ENCODE measurements around the gene PRIM1. TPM values are rescaled to one million over a fixed set of nuclear protein-coding genes. Genes with fewer than 3 reads are reported as not detected.
A peak's percentile ranks its signal among the peaks of the same experiment; 100 is the strongest.

Gene PRIM1
- total and polyA plus RNA-seq, 3 experiments from 2014 or later = 39.6 to 80.5 (median 79.1) TPM

DNA sequence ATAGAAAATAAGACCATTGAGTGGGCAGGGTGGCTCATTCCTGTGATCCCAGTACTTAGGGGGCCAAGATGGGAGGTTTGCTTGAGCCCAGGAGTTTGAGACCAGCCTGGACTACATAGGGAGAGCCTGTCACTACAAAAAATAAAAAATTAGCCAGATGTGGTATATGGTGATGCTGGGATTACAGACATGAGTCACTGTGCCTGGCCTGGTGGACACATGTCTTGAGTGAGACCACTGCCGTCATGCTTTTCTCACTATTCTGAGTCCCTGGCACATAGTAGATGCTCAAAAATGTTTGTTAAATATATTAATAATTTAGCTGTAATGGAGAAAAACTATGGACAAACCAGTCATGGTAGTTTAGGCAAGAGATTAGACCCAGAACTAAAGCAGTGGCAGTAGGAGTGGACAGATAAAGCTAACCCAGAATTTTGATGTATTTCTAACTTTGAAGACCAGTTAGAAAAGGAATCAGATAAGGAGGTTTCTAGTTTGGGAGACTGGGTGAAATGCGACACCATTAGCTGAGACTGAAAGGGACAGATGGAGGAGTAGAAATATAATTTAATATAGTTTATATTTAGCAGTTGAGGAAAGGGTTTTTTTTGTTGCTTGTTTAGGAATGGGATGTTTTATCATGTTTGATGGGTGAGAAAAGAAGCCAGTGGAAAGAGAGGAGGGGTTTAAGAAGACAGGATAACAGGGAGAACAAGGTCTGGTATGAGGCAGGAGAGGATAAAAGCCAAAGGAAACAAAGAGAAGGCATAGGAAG, 56.6 kb downstream of the PRIM1 start:
- CTCF ChIA-PET = no interaction called here
- Mint-ChIP-seq H3K9me3 (no peaks in the 10 kb centered on the region), H3K27ac (peak overlapping the region in 3 of 8 donors; percentile 22 to 77 (median 45)), H3K4me3 (no peak overlapping the region), H3K4me1 (no peaks in the 10 kb centered on the region), H3K27me3 (no peaks in the 10 kb centered on the region), H3K36me3 (no peaks in the 10 kb centered on the region)
- no peak for DNase-seq
- Histone ChIP-seq H3K27ac (ENCODE audit: low read depth, low read length) (peak overlapping the region; percentile 47), H3K4me3 (ENCODE audit: low read length) (no peak overlapping the region), H3K27me3 (ENCODE audit: insufficient read depth, low read length, poor library complexity, severe bottlenecking) (no peaks in the 10 kb centered on the region), H3K9me3 (ENCODE audit: low read length) (no peaks in the 10 kb centered on the region), H3K36me3 (ENCODE audit: insufficient read depth, low read length) (no peaks in the 10 kb centered on the region), H3K4me1 (ENCODE audit: insufficient read depth, low read length) (no peaks in the 10 kb centered on the region)
- POLR2A ChIA-PET = no interaction called here

DNA sequence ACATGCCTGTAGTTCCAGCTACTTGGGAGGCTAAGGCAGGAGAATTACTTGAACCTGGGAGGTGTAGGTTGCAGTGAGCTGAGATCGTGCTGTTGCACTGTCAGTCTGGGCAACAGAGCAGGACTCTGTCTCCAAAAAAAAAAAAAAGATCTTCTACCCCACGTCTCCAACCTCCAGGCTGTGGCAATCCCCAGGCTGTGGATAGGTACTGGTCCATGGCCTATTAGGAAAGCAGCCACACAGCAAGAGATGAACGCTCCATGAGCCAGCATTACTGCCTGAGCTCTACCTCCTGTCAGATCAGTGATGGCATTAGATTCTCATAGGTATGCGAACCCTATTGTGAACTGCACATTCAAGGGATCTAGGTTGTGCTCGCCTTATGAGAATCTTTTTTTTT, 58.0 kb downstream of the PRIM1 start:
- Histone ChIP-seq H3K27ac (ENCODE audit: low read depth, low read length) (no peak overlapping the region), H3K27me3 (ENCODE audit: insufficient read depth, low read length, poor library complexity, severe bottlenecking) (no peaks in the 10 kb centered on the region), H3K4me3 (ENCODE audit: low read length) (no peak overlapping the region), H3K9me3 (ENCODE audit: low read length) (no peaks in the 10 kb centered on the region), H3K36me3 (ENCODE audit: insufficient read depth, low read length) (no peaks in the 10 kb centered on the region), H3K4me1 (ENCODE audit: insufficient read depth, low read length) (peaks cover 3% of the 10 kb centered on the region)
- ChIA-PET POLR2A (interaction anchor here (0.7 kb wide), 2 partner anchors 58 to 830 kb away, joined by 5 to 7 read pairs; no protein-coding TSS in a partner anchor), CTCF (no interaction called here)
- Mint-ChIP-seq H3K36me3 (no peaks in the 10 kb centered on the region), H3K4me3 (peak overlapping the region in 1 of 7 donors; percentile 41), H3K4me1 (peaks cover under 1 to 1% (median 1%) of the 10 kb centered on the region in 3 donors), H3K9me3 (no peaks in the 10 kb centered on the region), H3K27me3 (no peaks in the 10 kb centered on the region), H3K27ac (peak overlapping the region in 1 of 8 donors; percentile 54)
- no peak for DNase-seq

- peak in 1 of 5 donors; percentile 26 for DNase-seq
- Histone ChIP-seq H3K4me3 (ENCODE audit: low read length) (peak overlapping the region; percentile 80), H3K27ac (ENCODE audit: low read depth, low read length) (peak overlapping the region; percentile 99), H3K4me1 (ENCODE audit: insufficient read depth, low read length) (peaks cover 32% of the 10 kb centered on the region), H3K27me3 (ENCODE audit: insufficient read depth, low read length, poor library complexity, severe bottlenecking) (no peaks in the 10 kb centered on the region), H3K9me3 (ENCODE audit: low read length) (no peaks in the 10 kb centered on the region), H3K36me3 (ENCODE audit: insufficient read depth, low read length) (no peaks in the 10 kb centered on the region)
- Mint-ChIP-seq H3K27ac (peak overlapping the region; percentile 96 to 100 (median 100)), H3K36me3 (peaks cover 0 to 38% (median 0%) of the 10 kb centered on the region in 3 donors), H3K4me3 (peak overlapping the region; percentile 93 to 100 (median 100)), H3K9me3 (no peaks in the 10 kb centered on the region), H3K27me3 (no peaks in the 10 kb centered on the region), H3K4me1 (peaks cover 29 to 37% (median 32%) of the 10 kb centered on the region in 3 donors)
- ChIA-PET CTCF (interaction anchor here (1.0 to 7.8 kb wide), 5 partner anchors 12 to 60 kb away, joined by 4 to 43 read pairs (median 7); partner anchors contain the start of gene NACA), POLR2A (interaction anchor here (0.6 to 4.1 kb wide), 11 partner anchors 14 to 1052 kb away, joined by 3 to 56 read pairs (median 8); partner anchors contain the start of genes ATP5F1B, BAZ2A, NACA and STAT6)
Observed at GRCh38 chr12:56688846-56689109, 63.3 kb downstream of the PRIM1 start.

GRCh38 chr12:56688129-56688845, 63.8 kb downstream of the PRIM1 start, which contains the start of gene PTGES3:
PTGES3 (minus strand) TSS chr12:56688284; CDS start chr12:56687999, 285 bp downstream.
- Mint-ChIP-seq H3K36me3 (peaks cover 0 to 38% (median 0%) of the 10 kb centered on the region in 3 donors), H3K9me3 (no peaks in the 10 kb centered on the region), H3K27me3 (no peaks in the 10 kb centered on the region), H3K4me3 (peak within 1 kb of the TSS; percentile 93 to 100 (median 100)), H3K4me1 (peaks cover 29 to 39% (median 36%) of the 10 kb centered on the region in 3 donors), H3K27ac (peak within 1 kb of the TSS; percentile 96 to 100 (median 100))
- CTCF ChIA-PET = interaction anchor here (0.6 to 7.8 kb wide), 7 partner anchors 12 to 59 kb away, joined by 3 to 43 read pairs (median 4); partner anchors contain the start of gene NACA
- Histone ChIP-seq H3K4me1 (ENCODE audit: insufficient read depth, low read length) (peaks cover 32% of the 10 kb centered on the region), H3K36me3 (ENCODE audit: insufficient read depth, low read length) (no peaks in the 10 kb centered on the region), H3K27ac (ENCODE audit: low read depth, low read length) (peak within 1 kb of the TSS; percentile 99), H3K9me3 (ENCODE audit: low read length) (no peaks in the 10 kb centered on the region), H3K4me3 (ENCODE audit: low read length) (peak within 1 kb of the TSS; percentile 80), H3K27me3 (ENCODE audit: insufficient read depth, low read length, poor library complexity, severe bottlenecking) (no peaks in the 10 kb centered on the region)
- DNase-seq = peak; percentile 95 to 99 (median 98)
- POLR2A ChIA-PET = interaction anchor here (0.6 to 4.1 kb wide), 16 partner anchors 10 to 423 kb away, joined by 3 to 56 read pairs (median 5); partner anchors contain the start of genes ATP5F1B, BAZ2A, NACA and STAT6

GRCh38 chr12:56687223-56688128, 64.6 kb downstream of the PRIM1 start:
- no peaks in the 10 kb centered on the region for H3K9me3 ChIP-seq (ENCODE audit: low read length)
- peak overlapping the region; percentile 80 for H3K4me3 ChIP-seq (ENCODE audit: low read length)
- no peaks in the 10 kb centered on the region for H3K27me3 ChIP-seq (ENCODE audit: insufficient read depth, low read length, poor library complexity, severe bottlenecking)
- Mint-ChIP-seq H3K27me3 (no peaks in the 10 kb centered on the region), H3K4me1 (peaks cover 34 to 44% (median 42%) of the 10 kb centered on the region in 3 donors), H3K27ac (peak overlapping the region; percentile 96 to 100 (median 100)), H3K9me3 (no peaks in the 10 kb centered on the region), H3K4me3 (peak overlapping the region; percentile 93 to 100 (median 100)), H3K36me3 (peaks cover 0 to 38% (median 0%) of the 10 kb centered on the region in 3 donors)
- H3K36me3 ChIP-seq (ENCODE audit: insufficient read depth, low read length) = no peaks in the 10 kb centered on the region
- peaks cover 41% of the 10 kb centered on the region for H3K4me1 ChIP-seq (ENCODE audit: insufficient read depth, low read length)
- DNase-seq = peak; percentile 44 to 82 (median 63)
- CTCF ChIA-PET = interaction anchor here (1.4 to 7.8 kb wide), 6 partner anchors 11 to 52 kb away, joined by 3 to 43 read pairs (median 6); partner anchors contain the start of gene NACA
- H3K27ac ChIP-seq (ENCODE audit: low read depth, low read length) = peak overlapping the region; percentile 99
- POLR2A ChIA-PET = interaction anchor here (0.6 to 4.1 kb wide), 18 partner anchors 9 to 424 kb away, joined by 3 to 56 read pairs (median 4); partner anchors contain the start of genes ATP5F1B, BAZ2A, NACA and STAT6

DNA sequence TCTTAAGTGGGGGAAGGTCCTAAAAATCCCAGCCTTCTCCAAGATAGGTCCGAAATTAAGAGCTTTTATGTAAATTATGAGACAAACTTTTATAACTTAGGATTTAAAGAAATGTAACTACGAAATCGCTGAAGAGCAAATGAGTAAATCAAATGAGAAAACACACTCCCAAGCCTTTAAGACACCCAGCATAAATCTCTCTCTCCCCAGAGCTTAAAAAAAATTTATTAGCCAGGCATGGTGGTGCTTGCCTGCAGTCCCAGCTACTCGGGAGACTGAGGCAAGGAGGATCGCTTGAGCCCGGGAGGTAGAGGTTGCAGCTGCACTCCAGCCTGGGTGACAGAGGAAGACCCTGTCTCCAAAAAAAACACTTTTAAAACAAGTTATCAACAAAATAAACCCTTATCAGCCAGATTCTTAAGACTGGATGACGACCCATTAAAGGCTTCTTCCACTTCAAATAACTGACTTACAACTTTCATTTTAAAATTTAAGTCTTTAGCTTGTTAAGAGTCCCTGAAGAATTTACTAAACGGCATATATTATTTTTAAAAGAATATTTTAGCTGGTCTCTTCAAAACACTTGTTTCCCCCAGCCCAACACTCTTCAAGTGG, 67.3 kb downstream of the PRIM1 start:
- Mint-ChIP-seq H3K9me3 (no peaks in the 10 kb centered on the region), H3K27ac (peak overlapping the region; percentile 96 to 100 (median 100)), H3K4me3 (peak overlapping the region; percentile 93 to 100 (median 100)), H3K27me3 (no peaks in the 10 kb centered on the region), H3K36me3 (peaks cover 0 to 53% (median 0%) of the 10 kb centered on the region in 3 donors), H3K4me1 (peaks cover 44 to 62% (median 57%) of the 10 kb centered on the region in 3 donors)
- peak overlapping the region; percentile 99 for H3K27ac ChIP-seq (ENCODE audit: low read depth, low read length)
- CTCF ChIA-PET = interaction anchor here (0.7 to 7.8 kb wide), 11 partner anchors 11 to 138 kb away, joined by 3 to 43 read pairs (median 5); partner anchors contain the start of genes ATP5F1B, BAZ2A and NACA
- POLR2A ChIA-PET = interaction anchor here (0.5 to 4.6 kb wide), 16 partner anchors 8 to 636 kb away, joined by 3 to 26 read pairs (median 6); partner anchors contain the start of genes ATP5F1B, BAZ2A and NACA
- H3K4me3 ChIP-seq (ENCODE audit: low read length) = peak overlapping the region; percentile 52
- no peaks in the 10 kb centered on the region for H3K27me3 ChIP-seq (ENCODE audit: insufficient read depth, low read length, poor library complexity, severe bottlenecking)
- H3K4me1 ChIP-seq (ENCODE audit: insufficient read depth, low read length) = peaks cover 62% of the 10 kb centered on the region
- no peak for DNase-seq
- peaks cover 4% of the 10 kb centered on the region for H3K36me3 ChIP-seq (ENCODE audit: insufficient read depth, low read length)
- H3K9me3 ChIP-seq (ENCODE audit: low read length) = no peaks in the 10 kb centered on the region

All from CD8-positive, alpha-beta memory T cell (primary cell).